ENCODE measurements around the gene ATF6.

Gene ATF6

GRCh38 chr1:161966067-161966466 lies 199.9 kb downstream of the ATF6 start:
- TF ChIP-seq FOXA1 (IDR thresholded peaks at IDR 0.05) (no peak), ARNT (IDR thresholded peaks at IDR 0.05) (no peak), TARDBP (IDR thresholded peaks at IDR 0.05) (no peak), HDGF (IDR thresholded peaks at IDR 0.05; ENCODE audit: borderline replicate concordance) (no peak), PKNOX1 (IDR thresholded peaks at IDR 0.05) (no peak), LEF1 (IDR thresholded peaks at IDR 0.05; ENCODE audit: borderline replicate concordance) (no peak), ELF4 (IDR thresholded peaks at IDR 0.05) (no peak), SUZ12 (IDR thresholded peaks at IDR 0.05) (no peak), SP1 (IDR thresholded peaks at IDR 0.05) (no peak), NFRKB (IDR thresholded peaks at IDR 0.05) (no peak), CTBP1 (IDR thresholded peaks at IDR 0.05; ENCODE audit: borderline replicate concordance) (no peak), FOXM1 (IDR thresholded peaks at IDR 0.05; ENCODE audit: borderline replicate concordance) (no peak)
- ChIA-PET CTCF (no interaction called here), POLR2A (no interaction called here)
- no peak for DNase-seq (ENCODE audit: extremely low spot score)

GRCh38 chr1:161970036-161970435 lies 203.9 kb downstream of the ATF6 start:
- DNase-seq (ENCODE audit: extremely low spot score), result no peak
- ChIA-PET POLR2A (no interaction called here), CTCF (no interaction called here)
- TF ChIP-seq SUZ12 (IDR thresholded peaks at IDR 0.05), result no peak
- TF ChIP-seq ZNF384 (IDR thresholded peaks at IDR 0.05), result no peak
- no peak for TF ChIP-seq CTBP1 (IDR thresholded peaks at IDR 0.05; ENCODE audit: borderline replicate concordance)
- TF ChIP-seq LEF1 (IDR thresholded peaks at IDR 0.05; ENCODE audit: borderline replicate concordance), result no peak
- TF ChIP-seq ARNT (IDR thresholded peaks at IDR 0.05), result no peak
- TF ChIP-seq NFRKB (IDR thresholded peaks at IDR 0.05), result no peak
- no peak for TF ChIP-seq FOXM1 (IDR thresholded peaks at IDR 0.05; ENCODE audit: borderline replicate concordance)
- TF ChIP-seq ELF4 (IDR thresholded peaks at IDR 0.05), result no peak
- no peak for TF ChIP-seq BHLHE40 (IDR thresholded peaks at IDR 0.05; ENCODE audit: borderline replicate concordance)

GRCh38 chr1:161970633-161971032 lies 204.5 kb downstream of the ATF6 start:
- TF ChIP-seq NFRKB (IDR thresholded peaks at IDR 0.05) (no peak), TARDBP (IDR thresholded peaks at IDR 0.05) (no peak)
- no peak for DNase-seq (ENCODE audit: extremely low spot score)
- ChIA-PET POLR2A (no interaction called here), CTCF (no interaction called here)

GRCh38 chr1:161972828-161973227 lies 206.7 kb downstream of the ATF6 start:
- POLR2A ChIA-PET, result no interaction called here
- CTCF ChIA-PET, result no interaction called here

GRCh38 chr1:161973924-161974845 lies 208.1 kb downstream of the ATF6 start:
- DNase-seq (ENCODE audit: extremely low spot score), result no peak
- TF ChIP-seq ELF4 (IDR thresholded peaks at IDR 0.05), result no peak
- no peak for TF ChIP-seq L3MBTL2 (conservative IDR thresholded peaks at IDR 0.05)
- TF ChIP-seq PKNOX1 (IDR thresholded peaks at IDR 0.05), result no peak
- TF ChIP-seq TARDBP (IDR thresholded peaks at IDR 0.05), result no peak
- TF ChIP-seq SUZ12 (IDR thresholded peaks at IDR 0.05), result no peak
- no peak for TF ChIP-seq CTBP1 (IDR thresholded peaks at IDR 0.05; ENCODE audit: borderline replicate concordance)
- no peak for TF ChIP-seq BHLHE40 (IDR thresholded peaks at IDR 0.05; ENCODE audit: borderline replicate concordance)
- TF ChIP-seq FOXK2 (IDR thresholded peaks at IDR 0.05), result no peak
- no peak for TF ChIP-seq FOXM1 (IDR thresholded peaks at IDR 0.05; ENCODE audit: borderline replicate concordance)
- TF ChIP-seq LEF1 (IDR thresholded peaks at IDR 0.05; ENCODE audit: borderline replicate concordance), result no peak
- TF ChIP-seq FOXA1 (IDR thresholded peaks at IDR 0.05), result no peak
- CTCF ChIA-PET, result interaction anchor here (1.0 kb wide), 1 partner anchor 182 kb away, joined by 3 read pairs; no protein-coding TSS in a partner anchor
- POLR2A ChIA-PET, result no interaction called here

More at GRCh38 chr1:161972828-161973227, 206.7 kb downstream of the ATF6 start:
- TF ChIP-seq FOXM1 (IDR thresholded peaks at IDR 0.05; ENCODE audit: borderline replicate concordance) (no peak), LEF1 (IDR thresholded peaks at IDR 0.05; ENCODE audit: borderline replicate concordance) (no peak), TARDBP (IDR thresholded peaks at IDR 0.05) (no peak), SP1 (IDR thresholded peaks at IDR 0.05) (no peak), SUZ12 (IDR thresholded peaks at IDR 0.05) (no peak), BHLHE40 (IDR thresholded peaks at IDR 0.05; ENCODE audit: borderline replicate concordance) (no peak), PKNOX1 (IDR thresholded peaks at IDR 0.05) (no peak), NFRKB (IDR thresholded peaks at IDR 0.05) (no peak), ARNT (IDR thresholded peaks at IDR 0.05) (no peak), FOXK2 (IDR thresholded peaks at IDR 0.05) (no peak), HDGF (IDR thresholded peaks at IDR 0.05; ENCODE audit: borderline replicate concordance) (no peak), FOXA1 (IDR thresholded peaks at IDR 0.05) (no peak), L3MBTL2 (conservative IDR thresholded peaks at IDR 0.05) (no peak), CTBP1 (IDR thresholded peaks at IDR 0.05; ENCODE audit: borderline replicate concordance) (no peak)
- no peak for DNase-seq (ENCODE audit: extremely low spot score)

- TF ChIP-seq TARDBP (IDR thresholded peaks at IDR 0.05) (no peak), CTBP1 (IDR thresholded peaks at IDR 0.05; ENCODE audit: borderline replicate concordance) (no peak), NFRKB (IDR thresholded peaks at IDR 0.05) (no peak), SUZ12 (IDR thresholded peaks at IDR 0.05) (no peak), PKNOX1 (IDR thresholded peaks at IDR 0.05) (no peak), FOXM1 (IDR thresholded peaks at IDR 0.05; ENCODE audit: borderline replicate concordance) (no peak), FOXK2 (IDR thresholded peaks at IDR 0.05) (no peak), ARNT (IDR thresholded peaks at IDR 0.05) (no peak), LEF1 (IDR thresholded peaks at IDR 0.05; ENCODE audit: borderline replicate concordance) (no peak), ZNF384 (IDR thresholded peaks at IDR 0.05) (no peak), BHLHE40 (IDR thresholded peaks at IDR 0.05; ENCODE audit: borderline replicate concordance) (no peak), FOXA1 (IDR thresholded peaks at IDR 0.05) (no peak)
- ChIA-PET CTCF (no interaction called here), POLR2A (no interaction called here)
- no peak for DNase-seq (ENCODE audit: extremely low spot score)
Measured at GRCh38 chr1:161978011-161978790, 212.1 kb downstream of the ATF6 start.

Measured in HEK293T (cell line).